Mesothelial cell of epicardium (in vitro differentiated cells): ENCODE measurements around the gene LAMC3. TPM values are rescaled to one million over a fixed set of nuclear protein-coding genes. Genes with fewer than 3 reads are reported as not detected.

Source experiments
- DNase-seq, 2 experiments: peaks; one replicate each; pipeline ENCODE4 v3.0.0; 2021; ENCODE audit warnings: low spot score in 2 of 2; ENCODE audit not compliant: unreplicated experiment in 2 of 2
- H3K27ac Mint-ChIP-seq: 2 replicates; pipeline ENCODE4 v1.8.0; 2021; ENCODE audit warnings: mixed read lengths
- H3K27me3 Mint-ChIP-seq: 2 replicates; pipeline ENCODE4 v1.8.0; 2021; ENCODE audit warnings: low read depth, mixed read lengths
- H3K36me3 Mint-ChIP-seq: 2 replicates; pipeline ENCODE4 v1.8.0; 2021; ENCODE audit warnings: mixed read lengths
- H3K4me1 Mint-ChIP-seq: 2 replicates; pipeline ENCODE4 v1.8.0; 2021; ENCODE audit warnings: mixed read lengths
- H3K4me3 Mint-ChIP-seq: 2 replicates; pipeline ENCODE4 v1.8.0; 2021; ENCODE audit warnings: mild to moderate bottlenecking, moderate library complexity, mixed read lengths
- H3K9me3 Mint-ChIP-seq: 2 replicates; pipeline ENCODE4 v1.8.0; 2021; ENCODE audit warnings: mixed read lengths
- total RNA-seq: library from RNA; stranded (reverse); gene quantifications from 3 replicates; pipeline ENCODE4 v1.2.1, GENCODE V29; 2021
- TF ChIP-seq, protein P1 (sequence below): fragments of 200-600 bp; sonication (generic); IDR thresholded peaks from one replicate; pipeline ENCODE4 v1.5.0; 2021; ENCODE audit warnings: antibody characterized with exemption; ENCODE audit not compliant: unreplicated experiment

LAMC3 gene
- total RNA-seq, 1 donor from 2014 or later = 18.3 TPM

DNA sequence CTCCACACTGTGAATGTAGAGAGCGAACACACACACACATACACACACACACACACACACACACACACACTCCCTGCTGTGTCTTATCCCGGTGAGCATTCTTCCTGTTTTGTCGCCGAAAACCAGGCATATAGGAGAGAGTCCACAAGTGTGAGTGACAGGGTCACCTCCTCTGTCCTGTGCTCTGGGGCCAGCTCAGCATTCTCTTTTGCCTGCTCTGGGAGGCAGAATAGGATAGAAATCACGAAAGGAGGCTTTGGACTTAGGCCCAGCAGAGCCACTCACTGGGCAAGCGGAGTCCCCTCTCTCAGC lies 3.0 kb downstream of the LAMC3 start:
- Mint-ChIP-seq H3K4me3 (peak overlapping the region; percentile 39), H3K9me3 (no peaks in the 10 kb centered on the region), H3K4me1 (peaks cover 9% of the 10 kb centered on the region), H3K27ac (peak overlapping the region; percentile 82), H3K36me3 (no peaks in the 10 kb centered on the region), H3K27me3 (peaks cover 64% of the 10 kb centered on the region)
- no peak for DNase-seq
- TF ChIP-seq, protein P1, sequence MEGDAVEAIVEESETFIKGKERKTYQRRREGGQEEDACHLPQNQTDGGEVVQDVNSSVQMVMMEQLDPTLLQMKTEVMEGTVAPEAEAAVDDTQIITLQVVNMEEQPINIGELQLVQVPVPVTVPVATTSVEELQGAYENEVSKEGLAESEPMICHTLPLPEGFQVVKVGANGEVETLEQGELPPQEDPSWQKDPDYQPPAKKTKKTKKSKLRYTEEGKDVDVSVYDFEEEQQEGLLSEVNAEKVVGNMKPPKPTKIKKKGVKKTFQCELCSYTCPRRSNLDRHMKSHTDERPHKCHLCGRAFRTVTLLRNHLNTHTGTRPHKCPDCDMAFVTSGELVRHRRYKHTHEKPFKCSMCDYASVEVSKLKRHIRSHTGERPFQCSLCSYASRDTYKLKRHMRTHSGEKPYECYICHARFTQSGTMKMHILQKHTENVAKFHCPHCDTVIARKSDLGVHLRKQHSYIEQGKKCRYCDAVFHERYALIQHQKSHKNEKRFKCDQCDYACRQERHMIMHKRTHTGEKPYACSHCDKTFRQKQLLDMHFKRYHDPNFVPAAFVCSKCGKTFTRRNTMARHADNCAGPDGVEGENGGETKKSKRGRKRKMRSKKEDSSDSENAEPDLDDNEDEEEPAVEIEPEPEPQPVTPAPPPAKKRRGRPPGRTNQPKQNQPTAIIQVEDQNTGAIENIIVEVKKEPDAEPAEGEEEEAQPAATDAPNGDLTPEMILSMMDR = no peak

DNA sequence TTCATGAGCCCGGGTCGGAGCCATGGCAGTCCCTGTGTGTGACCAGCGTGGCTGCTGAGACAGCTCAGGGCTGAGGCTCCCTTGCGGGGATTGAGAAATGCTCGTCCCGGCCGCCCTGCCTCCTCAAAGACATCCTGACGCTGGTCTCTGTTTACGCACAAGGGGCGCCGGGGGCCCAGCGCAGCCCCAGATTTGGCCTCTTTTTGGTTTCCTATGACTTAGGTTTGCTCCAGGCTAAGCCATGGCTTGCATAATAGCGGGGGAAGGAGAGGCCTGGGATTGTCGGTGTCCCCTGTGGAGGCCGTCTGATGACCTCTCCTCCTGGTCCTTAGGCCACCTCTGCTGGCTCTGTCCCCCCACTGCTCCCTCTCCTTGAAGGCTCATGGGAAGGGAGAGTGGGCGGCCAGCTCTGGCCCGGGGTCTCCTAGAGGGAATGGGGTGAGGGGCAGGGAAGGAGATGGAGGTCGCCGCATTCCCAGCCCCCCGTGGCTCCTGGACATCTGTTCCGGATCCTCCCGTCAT lies 3.5 kb downstream of the LAMC3 start:
- TF ChIP-seq, protein P1 = no peak
- H3K27ac Mint-ChIP-seq = peak overlapping the region; percentile 82
- no peaks in the 10 kb centered on the region for H3K9me3 Mint-ChIP-seq
- H3K36me3 Mint-ChIP-seq = no peaks in the 10 kb centered on the region
- no peak for DNase-seq
- H3K4me1 Mint-ChIP-seq = peaks cover 11% of the 10 kb centered on the region
- H3K27me3 Mint-ChIP-seq = peaks cover 63% of the 10 kb centered on the region
- peak overlapping the region; percentile 39 for H3K4me3 Mint-ChIP-seq

DNA sequence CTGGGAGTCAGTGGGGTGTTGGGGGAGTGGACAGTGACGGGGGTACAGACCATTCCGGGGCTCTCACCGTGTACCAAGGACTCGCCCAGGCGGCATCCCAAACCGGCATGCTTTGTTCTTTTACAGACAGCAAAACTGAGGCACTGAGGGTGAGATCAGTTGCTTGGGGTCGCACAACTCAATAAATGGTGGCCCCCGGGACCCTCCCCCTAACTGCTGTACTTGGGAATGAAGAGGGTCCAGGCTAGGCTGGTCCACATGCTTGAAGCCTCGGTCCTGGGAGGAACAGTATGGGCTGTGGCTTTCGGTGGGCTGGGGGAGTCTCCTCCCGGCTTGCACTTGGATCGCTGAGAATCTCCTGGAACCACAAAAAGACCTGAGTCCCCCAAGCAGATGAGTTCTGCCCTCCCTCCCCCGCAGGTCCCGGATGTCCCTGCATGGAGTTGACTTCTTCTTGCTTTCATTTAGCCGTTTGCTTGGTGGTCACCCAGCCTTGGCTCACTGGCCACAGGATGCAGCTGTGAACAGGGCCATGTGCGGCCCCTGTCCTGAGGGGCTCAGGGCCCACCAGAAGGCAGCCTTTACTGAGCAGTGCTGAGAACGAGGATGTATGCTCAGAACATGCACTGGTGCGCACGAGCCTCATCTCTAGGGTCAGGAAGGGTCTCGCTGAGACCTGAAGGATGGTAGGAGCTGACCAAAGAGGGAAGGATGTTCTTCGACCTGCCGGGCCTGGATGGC lies 4.2 kb downstream of the LAMC3 start:
- Mint-ChIP-seq H3K36me3 (no peaks in the 10 kb centered on the region), H3K4me1 (peaks cover 11% of the 10 kb centered on the region), H3K4me3 (no peak overlapping the region), H3K27me3 (peaks cover 56% of the 10 kb centered on the region), H3K27ac (no peak overlapping the region), H3K9me3 (no peaks in the 10 kb centered on the region)
- TF ChIP-seq, protein P1 = no peak
- DNase-seq = no peak

DNA sequence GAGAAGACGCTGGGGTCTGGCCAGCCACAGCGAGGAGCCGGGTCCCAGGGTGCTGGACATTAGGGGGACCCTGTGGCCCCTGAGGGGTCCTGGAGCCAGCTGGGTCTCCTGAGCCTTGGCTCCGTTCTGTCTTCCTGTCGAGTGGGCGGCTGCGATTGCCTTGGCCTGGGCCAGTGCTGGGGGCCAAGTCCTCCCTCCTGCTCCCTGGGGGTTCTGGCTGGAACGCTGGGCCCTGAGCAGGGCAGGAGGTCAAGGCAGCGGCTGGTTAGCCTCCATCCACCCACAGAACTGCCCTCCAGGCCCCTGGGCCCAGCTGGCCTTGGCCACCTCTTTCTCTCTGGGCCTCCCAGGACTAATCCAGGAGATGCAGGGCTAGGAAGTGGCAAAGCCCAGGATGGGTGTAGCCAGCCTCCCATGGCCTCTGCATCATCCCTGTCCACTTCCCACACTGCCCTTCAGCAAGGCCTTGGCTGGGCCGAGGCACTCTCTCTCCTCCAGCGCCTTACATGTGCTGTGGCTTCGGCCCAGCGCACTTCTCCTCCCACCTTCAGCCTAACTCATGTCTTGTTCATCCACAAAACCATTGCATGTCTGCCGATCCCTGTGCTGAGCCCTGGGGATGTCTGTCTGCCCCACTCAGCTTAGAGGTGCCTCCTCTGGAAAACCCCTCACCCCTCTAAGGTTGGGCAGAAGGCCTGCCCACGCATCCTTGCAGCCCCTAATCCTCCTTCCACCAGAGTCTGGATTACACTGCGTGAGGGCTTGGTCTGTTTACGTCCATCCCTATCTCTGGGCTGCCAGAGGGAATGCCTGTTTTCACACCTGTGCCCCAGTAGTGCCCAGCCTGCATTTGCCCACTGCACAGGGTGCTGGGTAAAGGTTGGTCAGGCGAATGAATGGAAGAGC lies 5.0 kb downstream of the LAMC3 start:
- Mint-ChIP-seq H3K4me3 (no peak overlapping the region), H3K36me3 (no peaks in the 10 kb centered on the region), H3K4me1 (peaks cover 11% of the 10 kb centered on the region), H3K27ac (no peak overlapping the region), H3K27me3 (peaks cover 57% of the 10 kb centered on the region), H3K9me3 (no peaks in the 10 kb centered on the region)
- TF ChIP-seq, protein P1 = no peak
- DNase-seq = no peak

DNA sequence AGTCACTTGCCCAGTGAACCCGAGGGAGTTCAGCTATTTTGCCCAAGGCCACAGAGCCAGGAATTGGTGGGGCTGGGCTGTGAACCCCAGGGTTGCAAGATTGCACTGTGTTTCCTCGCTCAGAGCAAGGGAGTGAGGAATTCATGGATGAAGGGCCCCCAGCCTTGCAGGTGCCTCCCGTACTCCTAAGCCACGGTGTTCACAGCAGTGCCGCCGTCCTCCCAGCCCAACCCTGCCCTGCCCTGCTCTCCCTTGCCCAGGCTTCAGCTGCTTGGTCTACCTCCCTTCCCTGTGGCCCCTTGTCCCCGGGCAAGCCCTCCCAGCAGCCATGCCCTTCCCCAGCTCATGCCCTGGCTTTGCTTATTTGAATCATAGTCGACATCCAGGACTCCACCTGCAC lies 6.1 kb downstream of the LAMC3 start:
- TF ChIP-seq, protein P1 = no peak
- no peak overlapping the region for H3K4me3 Mint-ChIP-seq
- no peak overlapping the region for H3K27ac Mint-ChIP-seq
- DNase-seq = no peak
- H3K9me3 Mint-ChIP-seq = no peaks in the 10 kb centered on the region
- peaks cover 11% of the 10 kb centered on the region for H3K4me1 Mint-ChIP-seq
- peaks cover 49% of the 10 kb centered on the region for H3K27me3 Mint-ChIP-seq
- H3K36me3 Mint-ChIP-seq = no peaks in the 10 kb centered on the region
